SHP77 treated with DMSO at 0.1 percent for 48 hours (cell line): ENCODE data around the gene CEP350.

ENCODE experiments used
- DNase-seq: peaks from one replicate; lab custom pipeline; 2025; lab: John Stamatoyannopoulos, UW

Gene CEP350

DNA sequence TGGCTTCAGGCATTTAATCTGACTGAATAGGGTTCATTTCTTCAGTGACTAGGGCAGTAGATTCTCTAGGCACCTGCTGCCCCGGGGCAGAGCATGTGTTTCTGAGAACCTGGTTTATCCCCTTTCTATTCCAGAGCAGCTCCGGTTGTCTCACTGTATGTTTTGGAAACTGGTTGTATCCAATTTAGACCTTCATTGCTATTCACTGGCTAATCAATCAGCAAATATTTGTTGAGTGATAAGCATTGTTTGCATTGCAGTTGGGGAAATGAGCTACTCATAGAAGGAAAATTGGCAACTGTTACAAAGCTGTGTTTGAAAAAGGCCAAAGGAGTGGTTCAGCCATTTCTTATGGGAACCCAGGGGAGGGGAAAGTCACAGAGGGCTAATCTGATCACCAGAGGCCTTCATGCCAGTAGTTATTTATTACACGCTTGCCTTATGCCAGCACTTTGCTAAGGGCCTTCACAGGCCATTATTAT lies 203.0 kb downstream of the CEP350 start:
- peak; percentile 46 for DNase-seq

DNA sequence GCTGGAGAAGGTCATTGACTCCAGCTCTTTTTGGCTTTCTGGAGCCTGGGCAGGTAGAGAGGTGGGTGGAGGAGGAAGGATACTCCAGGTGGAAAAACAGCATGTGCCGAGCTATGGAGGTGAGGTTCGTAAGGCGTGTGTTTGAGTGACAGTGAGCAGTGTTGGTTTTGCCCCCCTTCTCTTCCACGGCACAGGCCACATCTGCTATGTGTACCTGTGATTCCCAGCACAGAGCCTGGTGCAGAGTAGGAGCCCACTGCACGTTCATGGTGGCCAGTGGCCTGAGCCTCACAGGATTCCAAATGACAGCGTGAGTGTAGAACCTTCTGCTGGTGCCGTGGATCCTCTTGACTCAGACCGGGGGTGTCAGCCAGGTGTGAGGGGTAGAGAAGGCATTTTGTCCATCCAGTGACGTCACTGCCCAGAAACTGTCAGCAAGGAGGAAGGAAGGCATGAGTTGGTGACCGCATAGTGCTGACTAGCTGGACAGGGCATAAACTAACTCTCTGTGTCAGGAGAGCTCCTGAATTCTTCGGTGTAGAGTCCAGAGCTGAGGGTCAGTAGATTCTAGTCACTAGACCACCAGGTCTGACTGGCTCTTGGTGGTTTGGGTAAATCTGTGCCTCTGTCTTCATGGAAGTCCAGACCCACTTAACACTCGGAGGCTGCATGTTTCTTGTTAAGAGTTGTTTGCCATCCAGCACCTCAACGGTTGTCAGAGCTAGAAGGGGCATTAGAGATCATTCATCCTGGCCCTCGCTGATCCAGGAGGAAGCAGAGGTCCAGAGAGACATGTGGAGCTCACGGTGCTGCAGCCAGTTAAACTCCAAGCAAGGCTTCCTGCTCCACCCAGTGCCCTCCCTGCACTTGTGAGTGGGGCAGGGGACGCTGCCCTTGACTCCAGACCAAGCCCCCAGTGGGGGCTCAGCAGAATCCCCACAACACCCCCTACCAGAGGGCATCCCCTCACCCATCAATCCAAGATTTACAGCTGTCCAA lies 203.8 kb downstream of the CEP350 start:
- DNase-seq: no peak

DNA sequence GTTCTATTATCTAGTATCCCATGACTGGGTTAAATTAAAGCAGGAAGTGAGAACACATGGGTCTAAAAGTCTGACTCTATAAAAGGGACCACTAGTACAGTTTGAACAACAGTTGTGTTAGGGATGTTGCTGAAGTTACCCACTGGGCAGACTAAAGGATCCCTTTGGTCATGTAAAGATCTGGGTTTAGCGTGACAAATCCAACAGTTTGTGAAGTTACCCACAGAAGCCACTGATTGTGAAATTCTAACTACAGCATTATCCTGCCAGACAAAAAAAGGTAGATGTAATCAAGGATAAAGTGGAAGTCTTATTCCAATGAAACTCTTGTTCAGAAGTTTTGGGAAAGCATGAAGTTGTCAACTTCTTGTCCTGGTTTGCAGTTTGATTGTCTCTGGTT lies 205.7 kb downstream of the CEP350 start:
- no peak for DNase-seq

DNA sequence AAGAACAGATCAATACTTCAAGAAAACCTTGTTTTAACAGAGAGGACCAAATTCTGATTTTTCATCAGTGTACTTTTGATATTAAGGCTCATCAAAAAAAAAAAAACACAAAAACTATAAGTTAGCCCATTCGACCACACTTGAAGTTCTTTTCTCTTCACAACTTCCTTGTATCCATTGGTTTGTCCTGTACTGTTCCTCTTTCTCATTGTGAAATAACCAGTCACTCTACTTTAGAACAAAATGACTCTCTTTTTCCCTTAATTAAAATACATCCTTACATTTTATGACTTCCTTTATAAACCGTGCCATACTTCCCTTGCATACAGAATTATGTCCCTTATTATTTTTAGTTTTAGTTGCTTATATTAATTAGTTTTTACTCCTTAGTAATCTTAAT lies 208.4 kb downstream of the CEP350 start:
- DNase-seq: no peak
